ENCODE data around the gene ARID1B. TPM values are rescaled to one million over a fixed set of nuclear protein-coding genes. Genes with fewer than 3 reads are reported as not detected.

The ARID1B gene
- total and polyA plus RNA-seq, 2 of the 13 experiments (the other 11 are each of a cell fraction or from before 2014, with no cell fraction given): 20.1 to 32.6 TPM

DNA sequence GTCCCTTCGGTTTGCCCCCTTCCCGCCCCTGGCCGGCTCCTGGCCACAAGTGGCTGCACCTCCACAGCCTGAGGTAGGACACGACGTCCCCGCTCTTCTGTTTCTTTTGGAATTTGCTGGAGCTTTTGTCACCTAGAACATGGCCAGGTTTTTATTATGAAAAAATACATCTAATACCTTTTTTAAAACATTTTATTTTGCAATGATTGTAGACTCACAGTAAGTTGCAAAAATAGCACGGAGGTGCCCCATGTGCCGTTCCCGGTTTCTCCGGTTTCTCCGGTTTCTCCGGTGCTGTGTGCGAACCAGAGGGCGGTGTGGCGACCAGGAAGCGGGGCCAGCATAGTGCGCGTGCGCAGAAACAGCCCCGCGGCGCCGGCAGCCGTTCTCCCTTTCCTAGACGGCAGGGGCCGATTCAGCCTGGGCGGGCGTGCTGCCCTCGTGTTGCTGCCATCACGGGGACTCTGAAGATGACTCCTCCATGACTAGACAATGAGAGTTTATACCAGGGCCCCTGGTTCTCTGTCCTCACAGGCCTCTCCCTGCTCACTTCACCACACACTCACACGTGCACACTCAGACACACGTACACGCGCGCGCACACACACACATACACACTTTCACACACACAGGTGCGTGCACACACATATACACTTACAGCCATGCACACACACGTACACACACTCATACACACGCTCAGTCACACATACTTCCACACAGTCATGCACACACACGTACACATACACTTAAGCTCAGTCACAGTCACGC lies 444.1 kb downstream of the ARID1B start (continued):
- TF ChIP-seq ZBTB7A (CRISPR knock-in tag; IDR thresholded peaks at IDR 0.05): peak; percentile 45; the same call in 1 of the 2 replicates
- no peak; the same call in 1 of the 2 replicates for TF ChIP-seq ZNF710 (CRISPR knock-in tag; IDR thresholded peaks at IDR 0.05; ENCODE audit: borderline replicate concordance)
- TF ChIP-seq PLRG1 (conservative IDR thresholded peaks at IDR 0.05): no peak
- peak; percentile 93 for TF ChIP-seq ZSCAN29 (CRISPR knock-in tag; conservative IDR thresholded peaks at IDR 0.05)
- no peak for TF ChIP-seq CBX5 (CRISPR knock-in tag; IDR thresholded peaks at IDR 0.05; ENCODE audit: borderline replicate concordance)
- peak; percentile 70; the same call in 1 of the 2 replicates for TF ChIP-seq ZMYM4 (CRISPR knock-in tag; IDR thresholded peaks at IDR 0.05)
- TF ChIP-seq ZBTB3 (CRISPR knock-in tag; IDR thresholded peaks at IDR 0.05; ENCODE audit: borderline replicate concordance, low read depth): no peak
- TF ChIP-seq, protein P1, sequence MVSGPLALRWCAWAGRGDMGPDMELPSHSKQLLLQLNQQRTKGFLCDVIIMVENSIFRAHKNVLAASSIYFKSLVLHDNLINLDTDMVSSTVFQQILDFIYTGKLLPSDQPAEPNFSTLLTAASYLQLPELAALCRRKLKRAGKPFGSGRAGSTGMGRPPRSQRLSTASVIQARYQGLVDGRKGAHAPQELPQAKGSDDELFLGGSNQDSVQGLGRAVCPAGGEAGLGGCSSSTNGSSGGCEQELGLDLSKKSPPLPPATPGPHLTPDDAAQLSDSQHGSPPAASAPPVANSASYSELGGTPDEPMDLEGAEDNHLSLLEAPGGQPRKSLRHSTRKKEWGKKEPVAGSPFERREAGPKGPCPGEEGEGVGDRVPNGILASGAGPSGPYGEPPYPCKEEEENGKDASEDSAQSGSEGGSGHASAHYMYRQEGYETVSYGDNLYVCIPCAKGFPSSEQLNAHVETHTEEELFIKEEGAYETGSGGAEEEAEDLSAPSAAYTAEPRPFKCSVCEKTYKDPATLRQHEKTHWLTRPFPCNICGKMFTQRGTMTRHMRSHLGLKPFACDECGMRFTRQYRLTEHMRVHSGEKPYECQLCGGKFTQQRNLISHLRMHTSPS (CRISPR knock-in tag; IDR thresholded peaks at IDR 0.05; ENCODE audit: low read depth): no peak
- TF ChIP-seq, protein P2, sequence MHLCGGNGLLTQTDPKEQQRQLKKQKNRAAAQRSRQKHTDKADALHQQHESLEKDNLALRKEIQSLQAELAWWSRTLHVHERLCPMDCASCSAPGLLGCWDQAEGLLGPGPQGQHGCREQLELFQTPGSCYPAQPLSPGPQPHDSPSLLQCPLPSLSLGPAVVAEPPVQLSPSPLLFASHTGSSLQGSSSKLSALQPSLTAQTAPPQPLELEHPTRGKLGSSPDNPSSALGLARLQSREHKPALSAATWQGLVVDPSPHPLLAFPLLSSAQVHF (CRISPR knock-in tag; IDR thresholded peaks at IDR 0.05): no peak
- TF ChIP-seq GATAD1 (CRISPR knock-in tag; IDR thresholded peaks at IDR 0.05): no peak
- no peak for TF ChIP-seq ZEB1 (IDR thresholded peaks at IDR 0.05; ENCODE audit: insufficient replicate concordance, low read depth)
- TF ChIP-seq GATA4 (IDR thresholded peaks at IDR 0.05; ENCODE audit: borderline replicate concordance, low read depth): no peak
- TF ChIP-seq, protein P3, sequence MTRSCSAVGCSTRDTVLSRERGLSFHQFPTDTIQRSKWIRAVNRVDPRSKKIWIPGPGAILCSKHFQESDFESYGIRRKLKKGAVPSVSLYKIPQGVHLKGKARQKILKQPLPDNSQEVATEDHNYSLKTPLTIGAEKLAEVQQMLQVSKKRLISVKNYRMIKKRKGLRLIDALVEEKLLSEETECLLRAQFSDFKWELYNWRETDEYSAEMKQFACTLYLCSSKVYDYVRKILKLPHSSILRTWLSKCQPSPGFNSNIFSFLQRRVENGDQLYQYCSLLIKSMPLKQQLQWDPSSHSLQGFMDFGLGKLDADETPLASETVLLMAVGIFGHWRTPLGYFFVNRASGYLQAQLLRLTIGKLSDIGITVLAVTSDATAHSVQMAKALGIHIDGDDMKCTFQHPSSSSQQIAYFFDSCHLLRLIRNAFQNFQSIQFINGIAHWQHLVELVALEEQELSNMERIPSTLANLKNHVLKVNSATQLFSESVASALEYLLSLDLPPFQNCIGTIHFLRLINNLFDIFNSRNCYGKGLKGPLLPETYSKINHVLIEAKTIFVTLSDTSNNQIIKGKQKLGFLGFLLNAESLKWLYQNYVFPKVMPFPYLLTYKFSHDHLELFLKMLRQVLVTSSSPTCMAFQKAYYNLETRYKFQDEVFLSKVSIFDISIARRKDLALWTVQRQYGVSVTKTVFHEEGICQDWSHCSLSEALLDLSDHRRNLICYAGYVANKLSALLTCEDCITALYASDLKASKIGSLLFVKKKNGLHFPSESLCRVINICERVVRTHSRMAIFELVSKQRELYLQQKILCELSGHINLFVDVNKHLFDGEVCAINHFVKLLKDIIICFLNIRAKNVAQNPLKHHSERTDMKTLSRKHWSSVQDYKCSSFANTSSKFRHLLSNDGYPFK (CRISPR knock-in tag; IDR thresholded peaks at IDR 0.05; ENCODE audit: borderline replicate concordance): peak; percentile 84; the same call in 1 of the 2 replicates
- no peak for TF ChIP-seq NCOR1 (IDR thresholded peaks at IDR 0.05; ENCODE audit: borderline replicate concordance, low read length)
- no peak for TF ChIP-seq HOXA9 (CRISPR knock-in tag; IDR thresholded peaks at IDR 0.05; ENCODE audit: borderline replicate concordance)
- TF ChIP-seq, protein P4, sequence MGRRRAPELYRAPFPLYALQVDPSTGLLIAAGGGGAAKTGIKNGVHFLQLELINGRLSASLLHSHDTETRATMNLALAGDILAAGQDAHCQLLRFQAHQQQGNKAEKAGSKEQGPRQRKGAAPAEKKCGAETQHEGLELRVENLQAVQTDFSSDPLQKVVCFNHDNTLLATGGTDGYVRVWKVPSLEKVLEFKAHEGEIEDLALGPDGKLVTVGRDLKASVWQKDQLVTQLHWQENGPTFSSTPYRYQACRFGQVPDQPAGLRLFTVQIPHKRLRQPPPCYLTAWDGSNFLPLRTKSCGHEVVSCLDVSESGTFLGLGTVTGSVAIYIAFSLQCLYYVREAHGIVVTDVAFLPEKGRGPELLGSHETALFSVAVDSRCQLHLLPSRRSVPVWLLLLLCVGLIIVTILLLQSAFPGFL (CRISPR knock-in tag; IDR thresholded peaks at IDR 0.05): no peak
- no peak for TF ChIP-seq HOXA7 (CRISPR knock-in tag; IDR thresholded peaks at IDR 0.05)
- TF ChIP-seq SRSF9 (IDR thresholded peaks at IDR 0.05; ENCODE audit: borderline replicate concordance, insufficient read depth, low read depth, low read length, poor library complexity, severe bottlenecking): no peak
- TF ChIP-seq HNF4G (IDR thresholded peaks at IDR 0.05; ENCODE audit: borderline replicate concordance, low read depth, low read length): 0 out of 2 replicates have a peak, but pooled peaks have one; percentile 29
- no peak for TF ChIP-seq HNF4G (CRISPR knock-in tag; IDR thresholded peaks at IDR 0.05; ENCODE audit: borderline replicate concordance, low read depth)
